ENCODE results near the gene MATCAP1. TPM values are rescaled to one million over a fixed set of nuclear protein-coding genes. Genes with fewer than 3 reads are reported as not detected.
A peak's percentile ranks its signal among the peaks of the same experiment; 100 is the strongest.

Gene MATCAP1
- total RNA-seq, 5 donors from 2014 or later (not counting 1 experiment from before 2014, with no cell fraction given): 11.3 to 16.5 (median 14.8) TPM

- POLR2A ChIA-PET: no interaction called here
- no peak for ATAC-seq (replicated peaks in 1 of 4)
- no peak overlapping the region for H3K4me3 ChIP-seq (ENCODE audit: control insufficient read depth in 1 of 2, extremely low read depth in 1 of 2, low read length in 1 of 2)
Observed at GRCh38 chr16:67202426-67202825, 18.7 kb upstream of the MATCAP1 start.

GRCh38 chr16:67201411-67202345 is 17.9 kb upstream of the MATCAP1 start:
- ATAC-seq (replicated peaks in 1 of 4) (no peak), DNase-seq (no peak)
- H3K27ac Mint-ChIP-seq: no peak overlapping the region
- no peak overlapping the region for H3K4me3 Mint-ChIP-seq
- Histone ChIP-seq H3K4me3 (ENCODE audit: control insufficient read depth in 1 of 2, extremely low read depth in 1 of 2, low read length in 1 of 2) (no peak overlapping the region), H3K36me3 (ENCODE audit: control insufficient read depth in 2 of 2, extremely low read depth in 1 of 2, insufficient read depth in 1 of 2, low read length in 1 of 2) (peaks cover 30 to 50% of the 10 kb centered on the region in 2 donors), H3K9me3 (no peaks in the 10 kb centered on the region), H3K27ac (ENCODE audit: low read length) (no peak overlapping the region), H3K4me1 (ENCODE audit: control insufficient read depth in 1 of 2, extremely low read depth in 1 of 2, insufficient read depth in 2 of 2, low read length in 2 of 2) (peaks cover 0 to 8% of the 10 kb centered on the region in 2 experiments), H3K27me3 (replicated peaks in 1 of 2; ENCODE audit: control insufficient read depth in 2 of 2, extremely low read depth in 1 of 2, insufficient read depth in 2 of 2, low read length in 1 of 2) (no peaks in the 10 kb centered on the region)
- H3K36me3 Mint-ChIP-seq: peaks cover 7% of the 10 kb centered on the region
- CTCF ChIA-PET: interaction anchor here (0.5 to 1.0 kb wide), 3 partner anchors 238 to 379 kb away, joined by 3 to 4 read pairs (median 3); no protein-coding TSS in a partner anchor
- H3K4me1 Mint-ChIP-seq: peaks cover 4 to 13% (median 7%) of the 10 kb centered on the region in 3 donors
- no peaks in the 10 kb centered on the region for H3K9me3 Mint-ChIP-seq
- WGBS (ENCODE audit: insufficient coverage): 94% methylated on average over 20 of the region's 40 CpGs
- POLR2A ChIA-PET: no interaction called here
- no peaks in the 10 kb centered on the region for H3K27me3 Mint-ChIP-seq

More at GRCh38 chr16:67202426-67202825, 18.7 kb upstream of the MATCAP1 start:
- peaks cover 4% of the 10 kb centered on the region for H3K36me3 Mint-ChIP-seq
- DNase-seq: no peak
- H3K4me1 Mint-ChIP-seq: peaks cover 0 to 8% (median 2%) of the 10 kb centered on the region in 3 donors
- Histone ChIP-seq H3K27ac (ENCODE audit: low read length) (no peak overlapping the region), H3K9me3 (no peaks in the 10 kb centered on the region), H3K4me1 (ENCODE audit: control insufficient read depth in 1 of 2, extremely low read depth in 1 of 2, insufficient read depth in 2 of 2, low read length in 2 of 2) (peaks cover 0 to 2% of the 10 kb centered on the region in 2 experiments), H3K27me3 (replicated peaks in 1 of 2; ENCODE audit: control insufficient read depth in 2 of 2, extremely low read depth in 1 of 2, insufficient read depth in 2 of 2, low read length in 1 of 2) (no peaks in the 10 kb centered on the region), H3K36me3 (ENCODE audit: control insufficient read depth in 2 of 2, extremely low read depth in 1 of 2, insufficient read depth in 1 of 2, low read length in 1 of 2) (peaks cover 30 to 43% of the 10 kb centered on the region in 2 donors)
- CTCF ChIA-PET: interaction anchor here (0.5 to 1.0 kb wide), 2 partner anchors 16 to 380 kb away, joined by 3 to 5 read pairs; no protein-coding TSS in a partner anchor
- H3K27ac Mint-ChIP-seq: no peak overlapping the region
- WGBS (ENCODE audit: insufficient coverage): 97% methylated on average over 6 of the region's 12 CpGs
- no peak overlapping the region for H3K4me3 Mint-ChIP-seq
- H3K27me3 Mint-ChIP-seq: no peaks in the 10 kb centered on the region
- H3K9me3 Mint-ChIP-seq: no peaks in the 10 kb centered on the region

GRCh38 chr16:67200491-67200890 is 16.7 kb upstream of the MATCAP1 start:
- Histone ChIP-seq H3K4me1 (ENCODE audit: control insufficient read depth in 1 of 2, extremely low read depth in 1 of 2, insufficient read depth in 2 of 2, low read length in 2 of 2) (peaks cover 0 to 15% of the 10 kb centered on the region in 2 experiments), H3K27me3 (replicated peaks in 1 of 2; ENCODE audit: control insufficient read depth in 2 of 2, extremely low read depth in 1 of 2, insufficient read depth in 2 of 2, low read length in 1 of 2) (no peaks in the 10 kb centered on the region), H3K27ac (ENCODE audit: low read length) (no peak overlapping the region), H3K36me3 (ENCODE audit: control insufficient read depth in 2 of 2, extremely low read depth in 1 of 2, insufficient read depth in 1 of 2, low read length in 1 of 2) (peaks cover 27 to 62% of the 10 kb centered on the region in 2 donors), H3K4me3 (ENCODE audit: control insufficient read depth in 1 of 2, extremely low read depth in 1 of 2, low read length in 1 of 2) (no peak overlapping the region), H3K9me3 (no peaks in the 10 kb centered on the region)
- WGBS (ENCODE audit: insufficient coverage): 94% methylated on average over 8 of the region's 8 CpGs
- no peak for DNase-seq
- H3K9me3 Mint-ChIP-seq: no peaks in the 10 kb centered on the region
- ChIA-PET CTCF (no interaction called here), POLR2A (no interaction called here)
- no peak overlapping the region for H3K4me3 Mint-ChIP-seq
- no peak overlapping the region for H3K27ac Mint-ChIP-seq
- peaks cover 19% of the 10 kb centered on the region for H3K36me3 Mint-ChIP-seq
- H3K27me3 Mint-ChIP-seq: no peaks in the 10 kb centered on the region
- H3K4me1 Mint-ChIP-seq: peaks cover 13 to 18% (median 16%) of the 10 kb centered on the region in 3 donors
- no peak for ATAC-seq (replicated peaks in 1 of 4)

GRCh38 chr16:67199808-67200198 is 16.0 kb upstream of the MATCAP1 start:
- no peak for DNase-seq
- H3K4me3 Mint-ChIP-seq: no peak overlapping the region
- peaks cover 14 to 24% (median 16%) of the 10 kb centered on the region in 3 donors for H3K4me1 Mint-ChIP-seq
- Histone ChIP-seq H3K9me3 (no peaks in the 10 kb centered on the region), H3K4me3 (ENCODE audit: control insufficient read depth in 1 of 2, extremely low read depth in 1 of 2, low read length in 1 of 2) (no peak overlapping the region), H3K36me3 (ENCODE audit: control insufficient read depth in 2 of 2, extremely low read depth in 1 of 2, insufficient read depth in 1 of 2, low read length in 1 of 2) (peaks cover 30 to 69% of the 10 kb centered on the region in 2 donors), H3K4me1 (ENCODE audit: control insufficient read depth in 1 of 2, extremely low read depth in 1 of 2, insufficient read depth in 2 of 2, low read length in 2 of 2) (peaks cover 0 to 21% of the 10 kb centered on the region in 2 experiments), H3K27me3 (replicated peaks in 1 of 2; ENCODE audit: control insufficient read depth in 2 of 2, extremely low read depth in 1 of 2, insufficient read depth in 2 of 2, low read length in 1 of 2) (no peaks in the 10 kb centered on the region), H3K27ac (ENCODE audit: low read length) (no peak overlapping the region)
- no peak for ATAC-seq (replicated peaks in 1 of 4)
- H3K9me3 Mint-ChIP-seq: no peaks in the 10 kb centered on the region
- H3K27ac Mint-ChIP-seq: no peak overlapping the region
- ChIA-PET CTCF (no interaction called here), POLR2A (no interaction called here)
- WGBS (ENCODE audit: insufficient coverage): 92% methylated on average over 20 of the region's 22 CpGs
- H3K36me3 Mint-ChIP-seq: peaks cover 20% of the 10 kb centered on the region
- no peaks in the 10 kb centered on the region for H3K27me3 Mint-ChIP-seq

- Histone ChIP-seq H3K36me3 (ENCODE audit: control insufficient read depth in 2 of 2, extremely low read depth in 1 of 2, insufficient read depth in 1 of 2, low read length in 1 of 2) (peaks cover 31 to 75% of the 10 kb centered on the region in 2 donors), H3K27me3 (replicated peaks in 1 of 2; ENCODE audit: control insufficient read depth in 2 of 2, extremely low read depth in 1 of 2, insufficient read depth in 2 of 2, low read length in 1 of 2) (no peaks in the 10 kb centered on the region), H3K4me1 (ENCODE audit: control insufficient read depth in 1 of 2, extremely low read depth in 1 of 2, insufficient read depth in 2 of 2, low read length in 2 of 2) (peaks cover 0 to 27% of the 10 kb centered on the region in 2 experiments), H3K27ac (ENCODE audit: low read length) (no peak within 1 kb of the TSS), H3K4me3 (ENCODE audit: control insufficient read depth in 1 of 2, extremely low read depth in 1 of 2, low read length in 1 of 2) (no peak within 1 kb of the TSS), H3K9me3 (no peaks in the 10 kb centered on the region)
- ATAC-seq (replicated peaks in 1 of 4) (peak in 1 of 4 experiments; percentile 33), DNase-seq (no peak)
- ChIA-PET POLR2A (no interaction called here), CTCF (no interaction called here)
- H3K36me3 Mint-ChIP-seq: peaks cover 20% of the 10 kb centered on the region
- H3K27ac Mint-ChIP-seq: peak within 1 kb of the TSS in 1 of 2 donors; percentile 31
- 97% methylated on average over 33 of the region's 61 CpGs for WGBS (ENCODE audit: insufficient coverage)
- no peaks in the 10 kb centered on the region for H3K9me3 Mint-ChIP-seq
- peaks cover 17 to 29% (median 17%) of the 10 kb centered on the region in 3 donors for H3K4me1 Mint-ChIP-seq
- no peak within 1 kb of the TSS for H3K4me3 Mint-ChIP-seq
- no peaks in the 10 kb centered on the region for H3K27me3 Mint-ChIP-seq
Observed at GRCh38 chr16:67199011-67199807, 15.4 kb upstream of the MATCAP1 start, which contains the start of gene ELMO3. Gene ELMO3, plus strand, starts transcription at chr16:67199131. Its CDS starts 196 bp downstream, at chr16:67199327.

- H3K4me3 Mint-ChIP-seq: no peak overlapping the region
- H3K36me3 ChIP-seq (ENCODE audit: control insufficient read depth in 2 of 2, extremely low read depth in 1 of 2, insufficient read depth in 1 of 2, low read length in 1 of 2): peaks cover 27 to 76% of the 10 kb centered on the region in 2 donors
- H3K9me3 ChIP-seq: no peaks in the 10 kb centered on the region
- H3K9me3 Mint-ChIP-seq: no peaks in the 10 kb centered on the region
- peaks cover 26 to 38% (median 27%) of the 10 kb centered on the region in 3 donors for H3K4me1 Mint-ChIP-seq
- peaks cover 0 to 37% of the 10 kb centered on the region in 2 experiments for H3K4me1 ChIP-seq (ENCODE audit: control insufficient read depth in 1 of 2, extremely low read depth in 1 of 2, insufficient read depth in 2 of 2, low read length in 2 of 2)
- no peak overlapping the region for H3K27ac ChIP-seq (ENCODE audit: low read length)
- ChIA-PET CTCF (interaction anchor here in 1 of 2 donors (0.9 to 1.2 kb wide), 2 partner anchors 20 to 41 kb away, joined by 3 to 4 read pairs; no protein-coding TSS in a partner anchor), POLR2A (no interaction called here)
- WGBS (ENCODE audit: insufficient coverage): 93% methylated on average over 4 of the region's 12 CpGs
- peak in 2 of 35 experiments; percentile 28 to 30 for DNase-seq
- ATAC-seq (replicated peaks in 1 of 4): peak in 2 of 4 experiments; percentile 38 to 53
- no peaks in the 10 kb centered on the region for H3K27me3 ChIP-seq (replicated peaks in 1 of 2; ENCODE audit: control insufficient read depth in 2 of 2, extremely low read depth in 1 of 2, insufficient read depth in 2 of 2, low read length in 1 of 2)
- no peaks in the 10 kb centered on the region for H3K27me3 Mint-ChIP-seq
- peaks cover 23% of the 10 kb centered on the region for H3K36me3 Mint-ChIP-seq
- peak overlapping the region in 1 of 2 donors; percentile 31 for H3K27ac Mint-ChIP-seq
- H3K4me3 ChIP-seq (ENCODE audit: control insufficient read depth in 1 of 2, extremely low read depth in 1 of 2, low read length in 1 of 2): no peak overlapping the region
Observed at GRCh38 chr16:67198238-67198734, 14.5 kb upstream of the MATCAP1 start.

Measured in T-cell (primary cell).